NT2/D1 (cell line): Measurements from ENCODE around the gene ATXN1.

Source experiments
- SUZ12 ChIP-seq: IDR thresholded peaks from 2 replicates; pipeline ENCODE4 v1.6.1; 2011; ENCODE audit not compliant: insufficient read length, insufficient read depth; ENCODE audit errors: extremely low read depth
- YY1 ChIP-seq: IDR thresholded peaks from 2 replicates; pipeline ENCODE4 v1.6.1; 2011; ENCODE audit not compliant: insufficient read length, insufficient read depth
- ZNF274 ChIP-seq: IDR thresholded peaks from 2 replicates; pipeline ENCODE4 v1.6.1; 2011; ENCODE audit warnings: mild to moderate bottlenecking, low read depth, low read length

- TF ChIP-seq YY1 (no peak), ZNF274 (no peak), SUZ12 (no peak)
Measured at GRCh38 chr6:16320533-16321340, 440.5 kb downstream of the ATXN1 start.
